H9 (cell line): Measurements from ENCODE around the gene DNAJC1. TPM values are rescaled to one million over a fixed set of nuclear protein-coding genes. Genes with fewer than 3 reads are reported as not detected.

Experiments
- DNase-seq: peaks from one replicate; pipeline ENCODE4 v3.0.0-alpha.2; 2017
- H2AFZ ChIP-seq: one replicate; pipeline ENCODE4 v1.6.1; 2013; ENCODE audit warnings: mild to moderate bottlenecking, low read length, control low read depth, moderate library complexity
- H2AK5ac ChIP-seq: 2 replicates; pipeline ENCODE4 v1.6.1; 2013; ENCODE audit warnings: low read length, control low read depth, mixed read lengths; ENCODE audit not compliant: insufficient read length
- H2BK120ac ChIP-seq: one replicate; pipeline ENCODE4 v1.6.1; 2013; ENCODE audit warnings: low read depth, mild to moderate bottlenecking, low read length, control low read depth, inconsistent platforms; ENCODE audit not compliant: poor library complexity, severe bottlenecking
- H2BK12ac ChIP-seq: 2 replicates; pipeline ENCODE4 v1.6.1; 2013; ENCODE audit warnings: low read length, control low read depth, mixed read lengths, low read depth; ENCODE audit not compliant: insufficient read length
- H2BK15ac ChIP-seq: 2 replicates; pipeline ENCODE4 v1.6.1; 2013; ENCODE audit warnings: low read depth, low read length, control low read depth
- H2BK20ac ChIP-seq: one replicate; pipeline ENCODE4 v1.6.1; 2013; ENCODE audit warnings: low read depth, mild to moderate bottlenecking, low read length, control low read depth, inconsistent platforms; ENCODE audit not compliant: poor library complexity, severe bottlenecking
- H2BK5ac ChIP-seq: 2 replicates; pipeline ENCODE4 v1.6.1; 2013; ENCODE audit warnings: low read length, control low read depth, mixed read lengths; ENCODE audit not compliant: insufficient read length
- H3K14ac ChIP-seq: 2 replicates; pipeline ENCODE4 v1.6.1; 2013; ENCODE audit warnings: low read length, control low read depth; ENCODE audit not compliant: insufficient read depth
- H3K18ac ChIP-seq: 2 replicates; pipeline ENCODE4 v1.6.1; 2013; ENCODE audit warnings: low read depth, mild to moderate bottlenecking, mixed read lengths, low read length, control low read depth; ENCODE audit not compliant: insufficient read length
- H3K23ac ChIP-seq: 2 replicates; pipeline ENCODE4 v1.6.1; 2013; ENCODE audit warnings: low read length, control low read depth, mixed read lengths, low read depth; ENCODE audit not compliant: insufficient read length
- H3K23me2 ChIP-seq: 2 replicates; pipeline ENCODE4 v1.6.1; 2013; ENCODE audit warnings: low read depth, mild to moderate bottlenecking, mixed read lengths, low read length, control low read depth; ENCODE audit not compliant: insufficient read length, poor library complexity, severe bottlenecking
- H3K27ac ChIP-seq: 2 replicates; pipeline ENCODE4 v1.5.1; 2013; ENCODE audit warnings: low read length, control low read depth, mixed read lengths, low read depth; ENCODE audit not compliant: insufficient read length
- H3K27me3 ChIP-seq: 2 replicates; pipeline ENCODE4 v1.6.1; 2013; ENCODE audit warnings: low read length, control low read depth, inconsistent platforms; ENCODE audit not compliant: insufficient read depth
- H3K4ac ChIP-seq: 2 replicates; pipeline ENCODE4 v1.6.1; 2013; ENCODE audit warnings: low read depth, mild to moderate bottlenecking, control low read depth, inconsistent platforms, low read length, moderate library complexity
- H3K4me1 ChIP-seq: 2 replicates; pipeline ENCODE4 v1.6.1; 2013; ENCODE audit warnings: low read length, control low read depth, inconsistent platforms; ENCODE audit not compliant: insufficient read depth
- H3K4me2 ChIP-seq: 2 replicates; pipeline ENCODE4 v1.6.1; 2013; ENCODE audit warnings: low read length, control low read depth, mixed read lengths; ENCODE audit not compliant: insufficient read length, insufficient read depth
- H3K56ac ChIP-seq: 2 replicates; pipeline ENCODE4 v1.6.1; 2013; ENCODE audit warnings: low read depth, mild to moderate bottlenecking, mixed read lengths, low read length, control low read depth; ENCODE audit not compliant: insufficient read length
- H3K79me1 ChIP-seq: 2 replicates; pipeline ENCODE4 v1.6.1; 2013; ENCODE audit warnings: low read depth, mild to moderate bottlenecking, moderate library complexity, low read length, control low read depth, inconsistent platforms; ENCODE audit not compliant: insufficient read depth, poor library complexity, severe bottlenecking
- H3K79me2 ChIP-seq: 2 replicates; pipeline ENCODE4 v1.6.1; 2013; ENCODE audit warnings: low read length, control low read depth, inconsistent platforms; ENCODE audit not compliant: insufficient read depth
- H3K9ac ChIP-seq: 2 replicates; pipeline ENCODE4 v1.6.1; 2013; ENCODE audit warnings: low read length, control low read depth, mixed read lengths; ENCODE audit not compliant: insufficient read length; ENCODE audit errors: extremely low read depth
- H3K9me3 ChIP-seq: one replicate; pipeline ENCODE4 v1.6.1; 2013; ENCODE audit warnings: low read depth, low read length, inconsistent platforms; ENCODE audit not compliant: control insufficient read depth
- H3T11ph ChIP-seq: one replicate; pipeline ENCODE4 v1.6.1; 2013; ENCODE audit warnings: mild to moderate bottlenecking, low read length, control low read depth, inconsistent platforms
- H4K20me1 ChIP-seq: one replicate; pipeline ENCODE4 v1.6.1; 2013; ENCODE audit not compliant: control insufficient read depth, insufficient read length, insufficient read depth
- H4K5ac ChIP-seq: 2 replicates; pipeline ENCODE4 v1.6.1; 2013; ENCODE audit warnings: low read depth, mild to moderate bottlenecking, mixed read lengths, low read length, control low read depth; ENCODE audit not compliant: insufficient read length
- H4K8ac ChIP-seq: replicated peaks from 2 replicates; pipeline ENCODE4 v1.6.1; 2013; ENCODE audit warnings: low read length, control low read depth, mixed read lengths, low read depth; ENCODE audit not compliant: insufficient read length
- H4K91ac ChIP-seq: 2 replicates; pipeline ENCODE4 v1.6.1; 2013; ENCODE audit warnings: low read depth, mild to moderate bottlenecking, moderate library complexity, mixed read lengths, low read length, control low read depth; ENCODE audit not compliant: insufficient read length
- H3K27ac Mint-ChIP-seq, 3 experiments: 2 replicates in 2 of 3; 3 replicates in 1 of 3; pipeline ENCODE4 v1.8.0; 2020 to 2021; ENCODE audit warnings: mixed read lengths in 3 of 3, mild to moderate bottlenecking in 1 of 3, moderate library complexity in 1 of 3
- H3K27me3 Mint-ChIP-seq: 2 replicates; pipeline ENCODE4 v1.8.0; 2021; ENCODE audit warnings: low read depth, mild to moderate bottlenecking, moderate library complexity, mixed read lengths
- H3K36me3 Mint-ChIP-seq, 3 experiments: 2 replicates in 2 of 3; 3 replicates in 1 of 3; pipeline ENCODE4 v1.8.0; 2020 to 2021; ENCODE audit warnings: low read depth in 3 of 3, mixed read lengths in 3 of 3; ENCODE audit not compliant: insufficient read depth in 1 of 3
- H3K4me1 Mint-ChIP-seq, 2 experiments: 2 replicates each; pipeline ENCODE4 v1.8.0; 2020; ENCODE audit warnings: mixed read lengths in 2 of 2
- H3K4me3 Mint-ChIP-seq, 2 experiments: 2 replicates in 1 of 2; 3 replicates in 1 of 2; pipeline ENCODE4 v1.8.0; 2020 to 2021; ENCODE audit warnings: mild to moderate bottlenecking in 2 of 2, mixed read lengths in 2 of 2, moderate library complexity in 1 of 2
- H3K9me3 Mint-ChIP-seq, 2 experiments: 2 replicates in 1 of 2; 3 replicates in 1 of 2; pipeline ENCODE4 v1.8.0; 2020; ENCODE audit warnings: mild to moderate bottlenecking in 2 of 2, mixed read lengths in 2 of 2, moderate library complexity in 1 of 2
- WGBS: extraction: QIAGEN DNeasy Blood & Tissue Kit; methylation state at CpG from one replicate; pipeline ENCODE4 v1.1.7; 2013; ENCODE audit warnings: missing lambda C conversion rate, low lambda C conversion rate, mixed read lengths; ENCODE audit not compliant: insufficient read length; ENCODE audit errors: extremely low coverage; 5-methylcytosine and 5-hydroxymethylcytosine counted together
- total RNA-seq: library from RNA; stranded (reverse); gene quantifications from 2 replicates; pipeline ENCODE4 v1.2.1, GENCODE V29; 2021
- TF ChIP-seq, protein P1 (sequence below): fragments of 200-600 bp; sonication (generic); conservative IDR thresholded peaks from 3 replicates; pipeline ENCODE4 v1.8.0; 2021; ENCODE audit warnings: antibody characterized with exemption, mild to moderate bottlenecking

DNAJC1 gene
- total RNA-seq, 1 experiment from 2014 or later, result 11.2 TPM

DNA sequence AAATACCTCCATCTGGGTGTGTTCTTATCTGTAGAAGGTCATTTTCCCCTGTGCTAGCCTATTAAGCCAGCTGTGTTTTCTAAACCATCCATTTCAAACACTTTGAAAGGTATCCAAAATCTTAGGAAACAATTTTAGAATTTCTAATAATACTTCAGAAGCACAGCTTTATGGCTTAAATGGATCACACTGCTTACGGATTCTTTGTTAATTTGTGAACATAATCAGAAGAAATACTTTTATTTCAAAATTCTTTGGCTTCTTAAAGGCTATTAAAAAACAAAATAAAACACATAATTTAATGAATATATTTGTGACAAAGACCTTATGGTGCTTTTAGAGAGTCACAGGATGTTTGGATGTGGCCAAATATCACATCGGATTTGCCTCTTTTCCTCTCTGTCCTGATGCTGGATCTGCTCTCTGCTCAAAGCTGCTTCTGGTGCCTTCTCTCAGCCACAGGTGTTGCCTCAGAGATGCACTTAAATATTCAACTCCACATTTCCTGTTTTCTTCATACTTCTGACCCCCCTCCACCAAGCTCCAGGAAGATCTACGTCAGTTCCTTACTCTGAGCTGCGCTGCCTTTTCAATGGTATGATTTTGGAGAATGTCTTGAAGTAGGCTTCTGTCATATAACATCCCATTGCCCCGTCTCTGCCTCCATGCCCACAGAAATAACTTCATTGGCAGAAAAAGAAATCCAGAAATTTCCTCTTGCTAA lies 238.9 kb downstream of the DNAJC1 start:
- Histone ChIP-seq H3K4ac (no peak overlapping the region), H3K14ac (no peak overlapping the region), H2BK15ac (no peak overlapping the region), H4K20me1 (no peaks in the 10 kb centered on the region), H3K27ac (no peak overlapping the region), H3K79me2 (no peaks in the 10 kb centered on the region), H3K9ac (peak overlapping the region; percentile 13), H2BK5ac (no peak overlapping the region), H3K56ac (no peak overlapping the region), H3K79me1 (no peaks in the 10 kb centered on the region), H2AK5ac (no peak overlapping the region), H3K23ac (no peak overlapping the region), H3K27me3 (no peaks in the 10 kb centered on the region), H4K8ac (no peak overlapping the region), H2AFZ (no peak overlapping the region), H2BK20ac (no peak overlapping the region), H3K4me1 (peaks cover 3% of the 10 kb centered on the region; the same call in 1 of the 2 replicates), H2BK120ac (no peak overlapping the region), H3K18ac (no peak overlapping the region), H2BK12ac (no peak overlapping the region), H3K4me2 (no peak overlapping the region), H3K9me3 (no peaks in the 10 kb centered on the region), H4K5ac (no peak overlapping the region), H3T11ph (no peak overlapping the region), H4K91ac (no peak overlapping the region), H3K23me2 (no peaks in the 10 kb centered on the region)
- Mint-ChIP-seq H3K27me3 (no peaks in the 10 kb centered on the region), H3K4me1 (peaks cover 3 to 5% of the 10 kb centered on the region in 2 experiments; a peak in 3 of 4 replicates), H3K36me3 (no peaks in the 10 kb centered on the region), H3K27ac (peak overlapping the region in 2 of 3 experiments; percentile 8 to 79; a peak in 3 of 7 replicates), H3K4me3 (no peak overlapping the region), H3K9me3 (no peaks in the 10 kb centered on the region)
- no CpG with 5 or more reads among the region's 5 CpGs for WGBS
- no peak for DNase-seq
- TF ChIP-seq, protein P1, sequence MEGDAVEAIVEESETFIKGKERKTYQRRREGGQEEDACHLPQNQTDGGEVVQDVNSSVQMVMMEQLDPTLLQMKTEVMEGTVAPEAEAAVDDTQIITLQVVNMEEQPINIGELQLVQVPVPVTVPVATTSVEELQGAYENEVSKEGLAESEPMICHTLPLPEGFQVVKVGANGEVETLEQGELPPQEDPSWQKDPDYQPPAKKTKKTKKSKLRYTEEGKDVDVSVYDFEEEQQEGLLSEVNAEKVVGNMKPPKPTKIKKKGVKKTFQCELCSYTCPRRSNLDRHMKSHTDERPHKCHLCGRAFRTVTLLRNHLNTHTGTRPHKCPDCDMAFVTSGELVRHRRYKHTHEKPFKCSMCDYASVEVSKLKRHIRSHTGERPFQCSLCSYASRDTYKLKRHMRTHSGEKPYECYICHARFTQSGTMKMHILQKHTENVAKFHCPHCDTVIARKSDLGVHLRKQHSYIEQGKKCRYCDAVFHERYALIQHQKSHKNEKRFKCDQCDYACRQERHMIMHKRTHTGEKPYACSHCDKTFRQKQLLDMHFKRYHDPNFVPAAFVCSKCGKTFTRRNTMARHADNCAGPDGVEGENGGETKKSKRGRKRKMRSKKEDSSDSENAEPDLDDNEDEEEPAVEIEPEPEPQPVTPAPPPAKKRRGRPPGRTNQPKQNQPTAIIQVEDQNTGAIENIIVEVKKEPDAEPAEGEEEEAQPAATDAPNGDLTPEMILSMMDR, result no peak
